Measurements from ENCODE around the gene SLC6A13. TPM values are rescaled to one million over a fixed set of nuclear protein-coding genes. Genes with fewer than 3 reads are reported as not detected.

Gene SLC6A13
- total RNA-seq, 1 experiment from 2014 or later: not detected

DNA sequence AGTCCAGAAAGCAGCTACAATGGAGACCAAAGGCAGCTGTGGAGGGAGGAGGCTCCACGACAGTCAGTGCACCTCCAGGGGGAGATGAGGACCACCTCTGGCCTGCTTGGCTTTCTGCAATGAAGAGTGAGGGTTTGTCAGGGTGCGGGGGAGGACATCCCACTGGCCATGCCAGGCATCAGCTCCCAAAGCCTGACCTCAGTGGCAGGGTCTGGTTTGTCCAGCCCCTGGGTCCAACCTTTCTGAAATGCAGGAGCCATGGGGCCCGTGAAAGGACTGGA, 83.9 kb downstream of the SLC6A13 start:
- H3K4me3 Mint-ChIP-seq: no peak overlapping the region; a peak in 1 of 5 replicates
- Histone ChIP-seq H3K23me2 (ENCODE audit: insufficient read length, low read depth, low read length, poor library complexity, severe bottlenecking) (no peaks in the 10 kb centered on the region), H2BK5ac (ENCODE audit: insufficient read length, low read length) (no peak overlapping the region), H3K4me2 (ENCODE audit: insufficient read depth, insufficient read length, low read length) (no peak overlapping the region), H3K79me2 (ENCODE audit: insufficient read depth, low read length) (no peaks in the 10 kb centered on the region), H3K27ac (ENCODE audit: insufficient read length, low read depth, low read length) (no peak overlapping the region), H2BK15ac (ENCODE audit: low read depth, low read length) (no peak overlapping the region), H3K23ac (ENCODE audit: insufficient read length, low read depth, low read length) (no peak overlapping the region), H2AFZ (ENCODE audit: low read length) (no peak overlapping the region), H2BK20ac (ENCODE audit: low read depth, low read length, poor library complexity, severe bottlenecking) (no peak overlapping the region), H4K91ac (ENCODE audit: insufficient read length, low read depth, low read length) (no peak overlapping the region), H4K5ac (ENCODE audit: insufficient read length, low read depth, low read length) (no peak overlapping the region), H3K79me1 (ENCODE audit: insufficient read depth, low read depth, low read length, poor library complexity, severe bottlenecking) (no peaks in the 10 kb centered on the region), H3T11ph (ENCODE audit: low read length) (no peak overlapping the region), H3K4me1 (ENCODE audit: insufficient read depth, low read length) (peaks cover 4% of the 10 kb centered on the region; the same call in 1 of the 2 replicates), H3K9me3 (ENCODE audit: control insufficient read depth, low read depth, low read length) (no peaks in the 10 kb centered on the region), H4K20me1 (ENCODE audit: control insufficient read depth, insufficient read depth, insufficient read length) (no peaks in the 10 kb centered on the region), H4K8ac (replicated peaks; ENCODE audit: insufficient read length, low read depth, low read length) (peak overlapping the region; percentile 39), H3K9ac (ENCODE audit: extremely low read depth, insufficient read length, low read length) (no peak overlapping the region), H3K14ac (ENCODE audit: insufficient read depth, low read length) (peak overlapping the region; percentile 49; the same call in 1 of the 2 replicates), H3K56ac (ENCODE audit: insufficient read length, low read depth, low read length) (no peak overlapping the region), H3K18ac (ENCODE audit: insufficient read length, low read depth, low read length) (no peak overlapping the region), H2BK120ac (ENCODE audit: low read depth, low read length, poor library complexity, severe bottlenecking) (no peak overlapping the region), H2BK12ac (ENCODE audit: insufficient read length, low read depth, low read length) (no peak overlapping the region), H3K27me3 (ENCODE audit: insufficient read depth, low read length) (no peaks in the 10 kb centered on the region), H3K4ac (ENCODE audit: low read depth, low read length) (no peak overlapping the region), H2AK5ac (ENCODE audit: insufficient read length, low read length) (no peak overlapping the region)
- H3K27ac Mint-ChIP-seq: peak overlapping the region in 1 of 3 experiments; percentile 55; a peak in 1 of 7 replicates
- no peaks in the 10 kb centered on the region for H3K9me3 Mint-ChIP-seq
- no peak for TF ChIP-seq CTCF (conservative IDR thresholded peaks at IDR 0.05)
- DNase-seq: no peak
- H3K27me3 Mint-ChIP-seq (ENCODE audit: low read depth): peaks cover 4% of the 10 kb centered on the region
- H3K4me1 Mint-ChIP-seq: peaks cover 19 to 41% of the 10 kb centered on the region in 2 experiments
- H3K36me3 Mint-ChIP-seq (ENCODE audit: insufficient read depth in 1 of 3, low read depth in 3 of 3): no peaks in the 10 kb centered on the region; a peak in 1 of 7 replicates
- no CpG with 5 or more reads among the region's 3 CpGs for WGBS (ENCODE audit: extremely low coverage, insufficient read length, low lambda C conversion rate)

All from H9 (cell line).